A549 (cell line): ENCODE measurements around the gene PTGDS. TPM values are rescaled to one million over a fixed set of nuclear protein-coding genes. Genes with fewer than 3 reads are reported as not detected.
A peak's percentile ranks its signal among the peaks of the same experiment; 100 is the strongest.

Experiments
- ATAC-seq, 2 experiments: fragments of 200-7000 bp in 1 of 2; fragments of >200 bp in 1 of 2; cut with Nextera tagmentation in 1 of 2; cut with Tn5 transposase in 1 of 2; 3 replicates each; pipeline versions ENCODE4 v1.8.0 to v1.9.1; 2018 to 2020; ENCODE audit warnings: mild to moderate bottlenecking in 1 of 2, moderate library complexity in 1 of 2
- CTCF ChIA-PET: fragments of 300-600 bp; sonication (Branson Sonifier 250); formaldehyde crosslinking; extraction: SDS; loops from one replicate; lab custom pipeline; 2021; ENCODE audit warnings: antibody characterized with exemption, inconsistent platforms; lab: Yijun Ruan, JAX
- POLR2A ChIA-PET: fragments of 350-600 bp; formaldehyde crosslinking; extraction: SDS; loops from one replicate; lab custom pipeline; 2021; ENCODE audit warnings: antibody characterized with exemption, inconsistent platforms; lab: Yijun Ruan, JAX
- DNase-seq, 2 experiments: peaks; one replicate each; pipeline versions ENCODE4 v3.0.0 to v3.0.0-alpha.2; 2011 to 2016; ENCODE audit warnings: low read depth in 1 of 2, low spot score in 1 of 2
- FAIRE-seq: peaks from 2 replicates; lab custom pipeline; 2011; peaks lifted over from hg19 to GRCh38; lab: Jason Lieb, UNC
- H3K27ac ChIP-seq, 2 experiments: fragments of >200 bp; sonication (Bioruptor Twin); formaldehyde crosslinking; 3 replicates each; pipeline ENCODE4 v1.5.1; 2016 to 2017
- H3K4me1 ChIP-seq: fragments of >200 bp; sonication (Bioruptor Twin); formaldehyde crosslinking; 3 replicates; pipeline ENCODE4 v1.6.1; 2016
- H3K4me2 ChIP-seq: fragments of >200 bp; sonication (Bioruptor Twin); formaldehyde crosslinking; 3 replicates; pipeline ENCODE4 v1.6.1; 2016
- H3K4me3 ChIP-seq: fragments of >200 bp; sonication (Bioruptor Twin); formaldehyde crosslinking; 3 replicates; pipeline ENCODE4 v1.5.1; 2016
- H3K9me3 ChIP-seq: fragments of >200 bp; sonication (Bioruptor Twin); formaldehyde crosslinking; 3 replicates; pipeline ENCODE4 v1.6.1; 2016
- BCL3 ChIP-seq: fragments of >200 bp; sonication (Bioruptor Twin); formaldehyde crosslinking; IDR thresholded peaks from 3 replicates; pipeline ENCODE4 v1.6.1; 2016
- CHD4 ChIP-seq: fragments of 200-600 bp; sonication (generic); IDR thresholded peaks from 2 replicates; pipeline ENCODE4 v1.6.1; 2016; ENCODE audit warnings: antibody characterized with exemption, mild to moderate bottlenecking, borderline replicate concordance
- E2F6 ChIP-seq: IDR thresholded peaks from 2 replicates; pipeline ENCODE4 v1.6.1; 2012; ENCODE audit warnings: low read depth, borderline replicate concordance
- ESRRA ChIP-seq: fragments of 150-350 bp; IDR thresholded peaks from 2 replicates; pipeline ENCODE4 v1.6.1; 2014; ENCODE audit warnings: mild to moderate bottlenecking, low read length, borderline replicate concordance
- HES2 ChIP-seq: fragments of >200 bp; sonication (Bioruptor Twin); formaldehyde crosslinking; IDR thresholded peaks from 2 replicates; pipeline ENCODE4 v1.6.1; 2016
- HMGXB4 ChIP-seq: fragments of 250-450 bp; sonication (Bioruptor Pico); IDR thresholded peaks from 2 replicates; pipeline ENCODE4 v1.5.0; 2021; ENCODE audit warnings: mild to moderate bottlenecking, moderate library complexity, borderline replicate concordance
- HOXB13 ChIP-seq: fragments of 250-450 bp; sonication (Bioruptor Pico); IDR thresholded peaks from 2 replicates; pipeline ENCODE4 v1.5.0; 2020; ENCODE audit warnings: low read depth, mild to moderate bottlenecking, moderate library complexity
- KDM1A ChIP-seq: fragments of 200-600 bp; sonication (generic); IDR thresholded peaks from 2 replicates; pipeline ENCODE4 v1.6.1; 2016; ENCODE audit warnings: low read depth, mild to moderate bottlenecking
- KDM5A ChIP-seq: fragments of 200-600 bp; sonication (generic); IDR thresholded peaks from 2 replicates; pipeline ENCODE4 v1.6.1; 2016; ENCODE audit warnings: antibody characterized with exemption, mild to moderate bottlenecking
- MAX ChIP-seq: IDR thresholded peaks from 2 replicates; pipeline ENCODE4 v1.6.1; 2012
- NPAS2 ChIP-seq: fragments of 250-450 bp; sonication (Bioruptor Pico); IDR thresholded peaks from 2 replicates; pipeline ENCODE4 v1.8.0; 2022; ENCODE audit warnings: mild to moderate bottlenecking, moderate library complexity, borderline replicate concordance
- PHF8 ChIP-seq: fragments of 200-600 bp; sonication (generic); IDR thresholded peaks from 2 replicates; pipeline ENCODE4 v1.6.1; 2016; ENCODE audit warnings: low read depth, mild to moderate bottlenecking, antibody characterized with exemption, moderate library complexity, borderline replicate concordance
- POLR2A ChIP-seq: IDR thresholded peaks from 2 replicates; pipeline ENCODE4 v1.6.1; 2012; ENCODE audit warnings: mild to moderate bottlenecking, low read length
- RARB ChIP-seq: fragments of 250-450 bp; sonication (Bioruptor Pico); IDR thresholded peaks from 2 replicates; pipeline ENCODE4 v1.8.0; 2021; ENCODE audit warnings: mild to moderate bottlenecking, moderate library complexity
- RCOR1 ChIP-seq: fragments of 150-350 bp; IDR thresholded peaks from 2 replicates; pipeline ENCODE4 v1.6.1; 2014; ENCODE audit warnings: antibody characterized with exemption, low read length, low read depth
- RNF2 ChIP-seq: fragments of 200-600 bp; sonication (generic); IDR thresholded peaks from 2 replicates; pipeline ENCODE4 v1.6.1; 2016; ENCODE audit warnings: low read depth, mild to moderate bottlenecking, antibody characterized with exemption, moderate library complexity, borderline replicate concordance
- SREBF2 ChIP-seq: fragments of 450-650 bp; IDR thresholded peaks from 2 replicates; pipeline ENCODE4 v1.6.1; 2014; ENCODE audit warnings: mild to moderate bottlenecking, moderate library complexity
- USF2 ChIP-seq: fragments of 450-650 bp; IDR thresholded peaks from 2 replicates; pipeline ENCODE4 v1.6.1; 2014; ENCODE audit warnings: antibody characterized with exemption
- ZC3H11A ChIP-seq: fragments of 450-650 bp; IDR thresholded peaks from 2 replicates; pipeline ENCODE4 v1.6.1; 2014; ENCODE audit warnings: antibody characterized with exemption, mild to moderate bottlenecking
- WGBS: methylation state at CpG from one replicate; pipeline ENCODE4 v1.1.6; 2017; ENCODE audit errors: missing lambda C conversion rate; 5-methylcytosine and 5-hydroxymethylcytosine counted together
- polyA plus RNA-seq, 4 experiments: library from polyadenylated mRNA; depleted of rRNA in 3 of 4; stranded (reverse); fragments of >200 nt; fragmentation: RNase III in 1 of 4; extraction: RNeasy Plus Mini Kit Qiagen cat#74134 plus additional on column Dnase treatment in 1 of 4; gene quantifications; 2 replicates in 3 of 4; 3 replicates in 1 of 4; pipeline ENCODE4 v1.2.3, GENCODE V29; 2011 to 2017

The PTGDS gene
- polyA plus RNA-seq, 2 of the 4 experiments (the other 2 are of a cell fraction): 0.26 to 0.31 TPM

- TF ChIP-seq E2F6 (0 out of 2 replicates have a peak, but pooled peaks have one; percentile 30), HMGXB4 (CRISPR knock-in tag) (no peak)
Observed at GRCh38 chr9:136943291-136944211, 33.8 kb upstream of the PTGDS start (continued).

GRCh38 chr9:136944212-136944518 is 33.1 kb upstream of the PTGDS start:
- CTCF ChIA-PET: interaction anchor here (0.7 to 11.3 kb wide), 19 partner anchors 9 to 124 kb away, joined by 3 to 282 read pairs (median 5); partner anchors contain the start of genes ABCA2, AJM1, FUT7 and PTGDS
- POLR2A ChIA-PET: interaction anchor here (1.7 kb wide), 1 partner anchor 42 kb away, joined by 10 read pairs; no protein-coding TSS in a partner anchor

More at GRCh38 chr9:136944212-136944518, 33.1 kb upstream of the PTGDS start:
- ATAC-seq: peak; percentile 19 to 41
- DNase-seq: peak in 1 of 2 experiments; percentile 39
- FAIRE-seq: no peak
- peak overlapping the region; percentile 78 for H3K4me3 ChIP-seq
- H3K4me2 ChIP-seq: peak overlapping the region; percentile 96
- no peak for TF ChIP-seq SREBF2
- TF ChIP-seq HOXB13 (CRISPR knock-in tag): no peak
- TF ChIP-seq MAX: no peak
- TF ChIP-seq KDM5A: no peak
- no peak for TF ChIP-seq POLR2A
- TF ChIP-seq PHF8: no peak
- TF ChIP-seq E2F6: no peak
- TF ChIP-seq RARB (CRISPR knock-in tag): no peak
- TF ChIP-seq KDM1A: no peak
- TF ChIP-seq ZC3H11A: no peak
- TF ChIP-seq RNF2: no peak
- no peak for TF ChIP-seq ESRRA
- no peak for TF ChIP-seq CHD4
- TF ChIP-seq HES2: no peak
- TF ChIP-seq RCOR1: no peak
- no peak for TF ChIP-seq BCL3
- TF ChIP-seq USF2: no peak
- TF ChIP-seq NPAS2 (CRISPR knock-in tag): no peak
- TF ChIP-seq HMGXB4 (CRISPR knock-in tag): no peak
- H3K9me3 ChIP-seq: no peaks in the 10 kb centered on the region
- H3K4me1 ChIP-seq: peaks cover 35% of the 10 kb centered on the region
- H3K27ac ChIP-seq: peak overlapping the region; percentile 98 to 99
- WGBS: no CpG with 5 or more reads among the region's 45 CpGs
